GM12892 (cell line): Measurements from ENCODE around the gene MSRB1.
A peak's percentile ranks its signal among the peaks of the same experiment; 100 is the strongest.

Source experiments
- POLR2AphosphoS5 ChIP-seq: IDR thresholded peaks from 2 replicates; pipeline ENCODE4 v1.6.1; 2011; ENCODE audit warnings: low read depth, low read length, control low read depth
- TAF1 ChIP-seq: IDR thresholded peaks from 2 replicates; pipeline ENCODE4 v1.6.1; 2011; ENCODE audit warnings: low read depth, mild to moderate bottlenecking, control low read depth, low read length, borderline replicate concordance

- TF ChIP-seq TAF1 (0 out of 2 replicates have a peak, but pooled peaks have one; percentile 28), POLR2AphosphoS5 (peak; percentile 67)
Observed at GRCh38 chr16:1959269-1960039, 16.5 kb upstream of the MSRB1 start, which contains the start of gene NDUFB10.
